Spinal cord (tissue), 10 donors: ENCODE measurements around the gene UBE2F. TPM values are rescaled to one million over a fixed set of nuclear protein-coding genes. Genes with fewer than 3 reads are reported as not detected.
A peak's percentile ranks its signal among the peaks of the same experiment; 100 is the strongest.
"Not testable (repeated sequence)": the region's sequence is repeated elsewhere in the genome, so short reads cannot be mapped to it uniquely, and the experiment has no call there.

Experiments
- DNase-seq, 6 donors: peaks; one replicate each; pipeline versions ENCODE4 v3.0.0 to v3.0.0-alpha.2; 2013 to 2015; ENCODE audit warnings: low spot score in 6 of 6, low read depth in 4 of 6
- H3K27ac ChIP-seq: one replicate; pipeline ENCODE4 v1.5.1; 2013; ENCODE audit warnings: low read depth, low read length, control low read depth
- H3K27me3 ChIP-seq: one replicate; pipeline ENCODE4 v1.6.1; 2013; ENCODE audit warnings: low read length; ENCODE audit not compliant: control insufficient read depth, insufficient read depth
- H3K36me3 ChIP-seq: one replicate; pipeline ENCODE4 v1.6.1; 2013; ENCODE audit warnings: low read length; ENCODE audit not compliant: control insufficient read depth, insufficient read depth
- H3K4me1 ChIP-seq: one replicate; pipeline ENCODE4 v1.6.1; 2013; ENCODE audit warnings: low read length; ENCODE audit not compliant: control insufficient read depth, insufficient read depth
- H3K4me3 ChIP-seq: one replicate; pipeline ENCODE4 v1.5.1; 2013; ENCODE audit warnings: low read depth, low read length, control low read depth
- H3K9me3 ChIP-seq: one replicate; pipeline ENCODE4 v1.6.1; 2013; ENCODE audit warnings: low read length; ENCODE audit not compliant: control insufficient read depth, insufficient read depth
- WGBS: methylation state at CpG from one replicate; pipeline ENCODE4 v1.1.5; 2013; ENCODE audit warnings: missing lambda C conversion rate; ENCODE audit not compliant: insufficient coverage; 5-methylcytosine and 5-hydroxymethylcytosine counted together
- polyA plus RNA-seq, 2 donors: library from polyadenylated mRNA; unstranded; fragments of 120-200 nt; gene quantifications; one replicate each; pipeline ENCODE4 v1.2.1, GENCODE V29; 2013; ENCODE audit not compliant: insufficient read length in 2 of 2
- total RNA-seq, 2 donors: library from RNA; depleted of rRNA in 1 of 2; stranded (reverse); fragments of 120-200 nt in 1 of 2; fragments of >200 nt in 1 of 2; gene quantifications; one replicate each; pipeline versions ENCODE4 v1.2.3 to v1.2.4, GENCODE V29; 2013 to 2014
- donor health status: healthy.

Gene UBE2F
- total and polyA plus RNA-seq, 4 donors, result 52.5 to 80.2 (median 63.8) TPM

- Histone ChIP-seq H3K36me3 (no peaks in the 10 kb centered on the region), H3K27ac (no peak overlapping the region), H3K27me3 (no peaks in the 10 kb centered on the region), H3K4me1 (peaks cover 7% of the 10 kb centered on the region), H3K4me3 (no peak overlapping the region), H3K9me3 (peaks cover 8% of the 10 kb centered on the region)
- 77% methylated on average over 3 of the region's 3 CpGs for WGBS
- DNase-seq, result no peak
Measured at GRCh38 chr2:237942513-237942899, 24.3 kb upstream of the UBE2F start.

- Histone ChIP-seq H3K27ac (no peak overlapping the region), H3K36me3 (no peaks in the 10 kb centered on the region), H3K27me3 (no peaks in the 10 kb centered on the region), H3K4me1 (peaks cover 7% of the 10 kb centered on the region), H3K4me3 (no peak overlapping the region), H3K9me3 (peaks cover 8% of the 10 kb centered on the region)
- WGBS, result 73% methylated on average over 7 of the region's 7 CpGs
- DNase-seq, result peak in 1 of 6 donors; percentile 38
Measured at GRCh38 chr2:237943395-237944094, 23.3 kb upstream of the UBE2F start.

- no peaks in the 10 kb centered on the region for H3K36me3 ChIP-seq
- H3K4me1 ChIP-seq, result peaks cover 7% of the 10 kb centered on the region
- H3K4me3 ChIP-seq, result no peak overlapping the region
- peaks cover 8% of the 10 kb centered on the region for H3K9me3 ChIP-seq
- 74% methylated on average over 4 of the region's 4 CpGs for WGBS
- no peaks in the 10 kb centered on the region for H3K27me3 ChIP-seq
- DNase-seq, result no peak
- H3K27ac ChIP-seq, result no peak overlapping the region
Measured at GRCh38 chr2:237944302-237944701, 22.5 kb upstream of the UBE2F start.

- H3K9me3 ChIP-seq, result peaks cover 8% of the 10 kb centered on the region
- no peak overlapping the region for H3K27ac ChIP-seq
- peaks cover 7% of the 10 kb centered on the region for H3K4me1 ChIP-seq
- no peak overlapping the region for H3K4me3 ChIP-seq
- no peaks in the 10 kb centered on the region for H3K27me3 ChIP-seq
- no peaks in the 10 kb centered on the region for H3K36me3 ChIP-seq
- DNase-seq, result no peak
- WGBS, result 38% methylated on average over 1 of the region's 1 CpG
Measured at GRCh38 chr2:237946423-237946822, 20.4 kb upstream of the UBE2F start.

- not testable (repeated sequence) for DNase-seq, H3K4me3 ChIP-seq, H3K27ac ChIP-seq, H3K9me3 ChIP-seq, H3K36me3 ChIP-seq
- WGBS, result 76% methylated on average over 2 of the region's 4 CpGs
- H3K4me1 ChIP-seq, result peaks cover 12% of the 10 kb centered on the region
- peaks cover 19% of the 10 kb centered on the region for H3K27me3 ChIP-seq
Measured at GRCh38 chr2:237951354-237951753, 15.5 kb upstream of the UBE2F start.

- Histone ChIP-seq H3K4me3 (no peak overlapping the region), H3K27ac (no peak overlapping the region), H3K4me1 (peaks cover 12% of the 10 kb centered on the region), H3K27me3 (peaks cover 19% of the 10 kb centered on the region), H3K9me3 (no peaks in the 10 kb centered on the region), H3K36me3 (no peaks in the 10 kb centered on the region)
- DNase-seq, result no peak
- no CpG with 5 or more reads among the region's 3 CpGs for WGBS
Measured at GRCh38 chr2:237951878-237952277, 14.9 kb upstream of the UBE2F start.

- Histone ChIP-seq H3K9me3 (no peaks in the 10 kb centered on the region), H3K4me3 (no peak overlapping the region), H3K27me3 (peaks cover 19% of the 10 kb centered on the region), H3K27ac (no peak overlapping the region), H3K36me3 (no peaks in the 10 kb centered on the region), H3K4me1 (peaks cover 12% of the 10 kb centered on the region)
- WGBS, result 83% methylated on average over 2 of the region's 2 CpGs
- no peak for DNase-seq
Measured at GRCh38 chr2:237952851-237953250, 14.0 kb upstream of the UBE2F start.

GRCh38 chr2:237955640-237956401 lies 11.0 kb upstream of the UBE2F start:
- peak in 1 of 6 donors; percentile 14 for DNase-seq
- H3K9me3 ChIP-seq, result no peaks in the 10 kb centered on the region
- peaks cover 19% of the 10 kb centered on the region for H3K27me3 ChIP-seq
- no peaks in the 10 kb centered on the region for H3K36me3 ChIP-seq
- peak overlapping the region; percentile 9 for H3K4me3 ChIP-seq
- WGBS, result 9% methylated on average over 64 of the region's 64 CpGs
- peaks cover 12% of the 10 kb centered on the region for H3K4me1 ChIP-seq
- H3K27ac ChIP-seq, result no peak overlapping the region

GRCh38 chr2:237956402-237956736 lies 10.4 kb upstream of the UBE2F start:
- peaks cover 12% of the 10 kb centered on the region for H3K4me1 ChIP-seq
- no peak overlapping the region for H3K27ac ChIP-seq
- 2% methylated on average over 18 of the region's 23 CpGs for WGBS
- H3K27me3 ChIP-seq, result peaks cover 19% of the 10 kb centered on the region
- no peak for DNase-seq
- no peaks in the 10 kb centered on the region for H3K36me3 ChIP-seq
- H3K9me3 ChIP-seq, result no peaks in the 10 kb centered on the region
- no peak overlapping the region for H3K4me3 ChIP-seq

GRCh38 chr2:237961637-237962036 lies 5.2 kb upstream of the UBE2F start:
- Histone ChIP-seq H3K36me3 (no peaks in the 10 kb centered on the region), H3K27ac (no peak overlapping the region), H3K27me3 (no peaks in the 10 kb centered on the region), H3K9me3 (no peaks in the 10 kb centered on the region), H3K4me1 (peaks cover 7% of the 10 kb centered on the region), H3K4me3 (no peak overlapping the region)
- WGBS, result 83% methylated on average over 4 of the region's 5 CpGs
- DNase-seq, result no peak
